H1 (cell line): ENCODE results near the gene NPSR1.

ENCODE experiments used
- ATF2 ChIP-seq: IDR thresholded peaks from 2 replicates; pipeline ENCODE4 v1.6.1; 2012; ENCODE audit warnings: low read length, inconsistent platforms
- CTCF ChIP-seq, 3 experiments: IDR thresholded peaks; 1 replicate in 2 of 3; 2 replicates in 1 of 3; pipeline versions ENCODE4 v1.5.1 to v1.6.1; 2011; ENCODE audit warnings: low read length in 3 of 3, mild to moderate bottlenecking in 3 of 3, inconsistent platforms in 2 of 3, low read depth in 1 of 3, moderate library complexity in 1 of 3; ENCODE audit not compliant: insufficient read depth in 1 of 3; ENCODE audit errors: control extremely low read depth in 1 of 3
- EP300 ChIP-seq, 2 experiments: IDR thresholded peaks; 1 replicate in 1 of 2; 2 replicates in 1 of 2; pipeline ENCODE4 v1.6.1; 2011 to 2012; ENCODE audit warnings: low read depth in 2 of 2, low read length in 2 of 2, mild to moderate bottlenecking in 2 of 2, borderline replicate concordance in 1 of 2, inconsistent platforms in 1 of 2, moderate library complexity in 1 of 2
- GTF2F1 ChIP-seq: IDR thresholded peaks from 2 replicates; pipeline ENCODE4 v1.6.1; 2012; ENCODE audit warnings: low read depth, low read length, improper control_type of control experiment, borderline replicate concordance
- JUN ChIP-seq: IDR thresholded peaks from 2 replicates; pipeline ENCODE4 v1.6.1; 2011; ENCODE audit warnings: low read depth, mild to moderate bottlenecking, improper control_type of control experiment, low read length
- PHF8 ChIP-seq: fragments of 200-600 bp; sonication (generic); conservative IDR thresholded peaks from 2 replicates; pipeline ENCODE4 v1.7.1; 2012; ENCODE audit warnings: low read depth, mild to moderate bottlenecking, inconsistent platforms, low read length, moderate library complexity
- POLR2A ChIP-seq, 2 experiments: IDR thresholded peaks; 1 replicate in 1 of 2; 2 replicates in 1 of 2; pipeline ENCODE4 v1.6.1; 2011; ENCODE audit warnings: low read depth in 2 of 2, low read length in 2 of 2, mild to moderate bottlenecking in 2 of 2; ENCODE audit errors: control extremely low read depth in 1 of 2
- POLR2AphosphoS5 ChIP-seq: IDR thresholded peaks from 2 replicates; pipeline ENCODE4 v1.6.1; 2011; ENCODE audit warnings: low read depth, low read length
- RAD21 ChIP-seq, 2 experiments: IDR thresholded peaks in 1 of 2; conservative IDR thresholded peaks in 1 of 2; 2 replicates each; pipeline ENCODE4 v1.6.1; 2011; ENCODE audit warnings: low read depth in 2 of 2, low read length in 2 of 2, improper control_type of control experiment in 1 of 2, inconsistent platforms in 1 of 2, mild to moderate bottlenecking in 1 of 2, moderate library complexity in 1 of 2
- RBBP5 ChIP-seq: IDR thresholded peaks from 2 replicates; pipeline ENCODE4 v1.7.1; 2012; ENCODE audit warnings: low read depth, mild to moderate bottlenecking, inconsistent platforms, low read length, moderate library complexity, borderline replicate concordance
- RXRA ChIP-seq: IDR thresholded peaks from 2 replicates; pipeline ENCODE4 v1.6.1; 2011; ENCODE audit warnings: low read depth, mild to moderate bottlenecking, low read length, moderate library complexity; ENCODE audit not compliant: insufficient read depth
- SIN3A ChIP-seq, 2 experiments: IDR thresholded peaks in 1 of 2; conservative IDR thresholded peaks in 1 of 2; 2 replicates each; pipeline ENCODE4 v1.6.1; 2011 to 2012; ENCODE audit warnings: low read length in 2 of 2, improper control_type of control experiment in 1 of 2, low read depth in 1 of 2, mild to moderate bottlenecking in 1 of 2
- YY1 ChIP-seq: IDR thresholded peaks from 2 replicates; pipeline ENCODE4 v1.6.1; 2011; ENCODE audit warnings: low read depth, mild to moderate bottlenecking, low read length

DNA sequence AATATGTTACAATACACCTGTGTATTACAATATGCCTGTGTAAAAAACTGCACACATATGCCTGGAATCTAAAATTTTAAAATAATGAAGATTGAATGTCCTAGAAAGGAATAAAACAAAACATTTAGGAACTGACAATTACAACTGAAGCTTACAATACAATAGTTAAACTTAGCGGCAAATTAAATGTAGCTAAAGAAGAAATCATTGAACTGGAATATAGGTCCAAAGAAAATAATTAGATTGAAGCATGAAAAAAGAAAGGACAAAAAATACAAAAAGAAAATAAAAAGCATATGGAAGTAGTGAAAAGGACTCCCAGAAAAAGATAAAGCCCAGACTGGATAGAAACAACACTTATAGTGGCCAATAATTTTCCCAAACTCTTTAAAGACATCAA, 38.4 kb downstream of the NPSR1 start:
- TF ChIP-seq PHF8 (no peak), RAD21 (IDR thresholded peaks at IDR 0.05 in 1 of 2, conservative IDR thresholded peaks at IDR 0.05 in 1 of 2; ENCODE audit: low read depth in 2 of 2, low read length in 2 of 2) (no peak), CTCF (IDR thresholded peaks at IDR 0.05; ENCODE audit: control extremely low read depth in 1 of 3, insufficient read depth in 1 of 3, low read depth in 1 of 3, low read length in 3 of 3) (no peak), ATF2 (no peak), YY1 (no peak), EP300 (IDR thresholded peaks at IDR 0.05; ENCODE audit: borderline replicate concordance in 1 of 2, low read depth in 2 of 2, low read length in 2 of 2) (no peak), SIN3A (conservative IDR thresholded peaks at IDR 0.05 in 1 of 2, IDR thresholded peaks at IDR 0.05 in 1 of 2; ENCODE audit: low read depth in 1 of 2, low read length in 2 of 2) (no peak), JUN (no peak), POLR2AphosphoS5 (no peak), RBBP5 (no peak), RXRA (no peak), GTF2F1 (no peak), POLR2A (IDR thresholded peaks at IDR 0.05; ENCODE audit: control extremely low read depth in 1 of 2, low read depth in 2 of 2, low read length in 2 of 2) (no peak)
